ENCODE measurements around the gene LRRN4. TPM values are rescaled to one million over a fixed set of nuclear protein-coding genes. Genes with fewer than 3 reads are reported as not detected.

The LRRN4 gene
- total and polyA plus RNA-seq, 2 of the 8 experiments (the other 6 are each of a cell fraction or from before 2014, with no cell fraction given) = 0.21 to 0.89 TPM

DNA sequence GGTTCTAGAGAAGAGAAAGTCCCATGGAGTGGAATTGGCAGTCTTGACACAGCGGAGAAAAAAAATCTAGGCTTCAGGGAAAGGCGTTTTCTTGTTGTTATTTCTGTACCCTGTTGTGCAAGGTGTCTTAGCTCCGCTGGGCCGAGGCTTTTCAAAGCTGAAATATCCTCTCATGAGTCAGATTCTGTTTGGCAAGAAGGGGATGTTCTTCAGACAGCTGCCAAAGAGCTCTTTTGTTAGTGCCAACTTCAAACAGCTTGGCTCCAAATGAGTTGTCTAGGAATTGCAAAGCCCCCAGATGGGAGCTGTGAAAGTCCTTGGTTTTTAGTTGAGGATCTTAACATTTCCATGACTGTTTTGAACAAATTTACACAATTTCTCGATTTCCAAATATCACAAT lies 45.6 kb downstream of the LRRN4 start (continued):
- TF ChIP-seq, protein P1, sequence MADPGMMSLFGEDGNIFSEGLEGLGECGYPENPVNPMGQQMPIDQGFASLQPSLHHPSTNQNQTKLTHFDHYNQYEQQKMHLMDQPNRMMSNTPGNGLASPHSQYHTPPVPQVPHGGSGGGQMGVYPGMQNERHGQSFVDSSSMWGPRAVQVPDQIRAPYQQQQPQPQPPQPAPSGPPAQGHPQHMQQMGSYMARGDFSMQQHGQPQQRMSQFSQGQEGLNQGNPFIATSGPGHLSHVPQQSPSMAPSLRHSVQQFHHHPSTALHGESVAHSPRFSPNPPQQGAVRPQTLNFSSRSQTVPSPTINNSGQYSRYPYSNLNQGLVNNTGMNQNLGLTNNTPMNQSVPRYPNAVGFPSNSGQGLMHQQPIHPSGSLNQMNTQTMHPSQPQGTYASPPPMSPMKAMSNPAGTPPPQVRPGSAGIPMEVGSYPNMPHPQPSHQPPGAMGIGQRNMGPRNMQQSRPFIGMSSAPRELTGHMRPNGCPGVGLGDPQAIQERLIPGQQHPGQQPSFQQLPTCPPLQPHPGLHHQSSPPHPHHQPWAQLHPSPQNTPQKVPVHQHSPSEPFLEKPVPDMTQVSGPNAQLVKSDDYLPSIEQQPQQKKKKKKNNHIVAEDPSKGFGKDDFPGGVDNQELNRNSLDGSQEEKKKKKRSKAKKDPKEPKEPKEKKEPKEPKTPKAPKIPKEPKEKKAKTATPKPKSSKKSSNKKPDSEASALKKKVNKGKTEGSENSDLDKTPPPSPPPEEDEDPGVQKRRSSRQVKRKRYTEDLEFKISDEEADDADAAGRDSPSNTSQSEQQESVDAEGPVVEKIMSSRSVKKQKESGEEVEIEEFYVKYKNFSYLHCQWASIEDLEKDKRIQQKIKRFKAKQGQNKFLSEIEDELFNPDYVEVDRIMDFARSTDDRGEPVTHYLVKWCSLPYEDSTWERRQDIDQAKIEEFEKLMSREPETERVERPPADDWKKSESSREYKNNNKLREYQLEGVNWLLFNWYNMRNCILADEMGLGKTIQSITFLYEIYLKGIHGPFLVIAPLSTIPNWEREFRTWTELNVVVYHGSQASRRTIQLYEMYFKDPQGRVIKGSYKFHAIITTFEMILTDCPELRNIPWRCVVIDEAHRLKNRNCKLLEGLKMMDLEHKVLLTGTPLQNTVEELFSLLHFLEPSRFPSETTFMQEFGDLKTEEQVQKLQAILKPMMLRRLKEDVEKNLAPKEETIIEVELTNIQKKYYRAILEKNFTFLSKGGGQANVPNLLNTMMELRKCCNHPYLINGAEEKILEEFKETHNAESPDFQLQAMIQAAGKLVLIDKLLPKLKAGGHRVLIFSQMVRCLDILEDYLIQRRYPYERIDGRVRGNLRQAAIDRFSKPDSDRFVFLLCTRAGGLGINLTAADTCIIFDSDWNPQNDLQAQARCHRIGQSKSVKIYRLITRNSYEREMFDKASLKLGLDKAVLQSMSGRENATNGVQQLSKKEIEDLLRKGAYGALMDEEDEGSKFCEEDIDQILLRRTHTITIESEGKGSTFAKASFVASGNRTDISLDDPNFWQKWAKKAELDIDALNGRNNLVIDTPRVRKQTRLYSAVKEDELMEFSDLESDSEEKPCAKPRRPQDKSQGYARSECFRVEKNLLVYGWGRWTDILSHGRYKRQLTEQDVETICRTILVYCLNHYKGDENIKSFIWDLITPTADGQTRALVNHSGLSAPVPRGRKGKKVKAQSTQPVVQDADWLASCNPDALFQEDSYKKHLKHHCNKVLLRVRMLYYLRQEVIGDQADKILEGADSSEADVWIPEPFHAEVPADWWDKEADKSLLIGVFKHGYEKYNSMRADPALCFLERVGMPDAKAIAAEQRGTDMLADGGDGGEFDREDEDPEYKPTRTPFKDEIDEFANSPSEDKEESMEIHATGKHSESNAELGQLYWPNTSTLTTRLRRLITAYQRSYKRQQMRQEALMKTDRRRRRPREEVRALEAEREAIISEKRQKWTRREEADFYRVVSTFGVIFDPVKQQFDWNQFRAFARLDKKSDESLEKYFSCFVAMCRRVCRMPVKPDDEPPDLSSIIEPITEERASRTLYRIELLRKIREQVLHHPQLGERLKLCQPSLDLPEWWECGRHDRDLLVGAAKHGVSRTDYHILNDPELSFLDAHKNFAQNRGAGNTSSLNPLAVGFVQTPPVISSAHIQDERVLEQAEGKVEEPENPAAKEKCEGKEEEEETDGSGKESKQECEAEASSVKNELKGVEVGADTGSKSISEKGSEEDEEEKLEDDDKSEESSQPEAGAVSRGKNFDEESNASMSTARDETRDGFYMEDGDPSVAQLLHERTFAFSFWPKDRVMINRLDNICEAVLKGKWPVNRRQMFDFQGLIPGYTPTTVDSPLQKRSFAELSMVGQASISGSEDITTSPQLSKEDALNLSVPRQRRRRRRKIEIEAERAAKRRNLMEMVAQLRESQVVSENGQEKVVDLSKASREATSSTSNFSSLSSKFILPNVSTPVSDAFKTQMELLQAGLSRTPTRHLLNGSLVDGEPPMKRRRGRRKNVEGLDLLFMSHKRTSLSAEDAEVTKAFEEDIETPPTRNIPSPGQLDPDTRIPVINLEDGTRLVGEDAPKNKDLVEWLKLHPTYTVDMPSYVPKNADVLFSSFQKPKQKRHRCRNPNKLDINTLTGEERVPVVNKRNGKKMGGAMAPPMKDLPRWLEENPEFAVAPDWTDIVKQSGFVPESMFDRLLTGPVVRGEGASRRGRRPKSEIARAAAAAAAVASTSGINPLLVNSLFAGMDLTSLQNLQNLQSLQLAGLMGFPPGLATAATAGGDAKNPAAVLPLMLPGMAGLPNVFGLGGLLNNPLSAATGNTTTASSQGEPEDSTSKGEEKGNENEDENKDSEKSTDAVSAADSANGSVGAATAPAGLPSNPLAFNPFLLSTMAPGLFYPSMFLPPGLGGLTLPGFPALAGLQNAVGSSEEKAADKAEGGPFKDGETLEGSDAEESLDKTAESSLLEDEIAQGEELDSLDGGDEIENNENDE (IDR thresholded peaks at IDR 0.05; ENCODE audit: insufficient replicate concordance, low read length) = no peak
- TF ChIP-seq JUND (IDR thresholded peaks at IDR 0.05; ENCODE audit: low read length) (no peak), CHD2 (IDR thresholded peaks at IDR 0.05; ENCODE audit: low read length) (no peak), BACH1 (IDR thresholded peaks at IDR 0.05; ENCODE audit: low read length) (no peak), ATF2 (IDR thresholded peaks at IDR 0.05; ENCODE audit: low read length) (no peak), RAD21 (IDR thresholded peaks at IDR 0.05 in 1 of 2, conservative IDR thresholded peaks at IDR 0.05 in 1 of 2; ENCODE audit: low read depth in 2 of 2, low read length in 2 of 2) (no peak), YY1 (IDR thresholded peaks at IDR 0.05; ENCODE audit: low read depth, low read length) (no peak), MAFK (IDR thresholded peaks at IDR 0.05; ENCODE audit: low read depth, low read length) (no peak)
- TF ChIP-seq, protein P2, sequence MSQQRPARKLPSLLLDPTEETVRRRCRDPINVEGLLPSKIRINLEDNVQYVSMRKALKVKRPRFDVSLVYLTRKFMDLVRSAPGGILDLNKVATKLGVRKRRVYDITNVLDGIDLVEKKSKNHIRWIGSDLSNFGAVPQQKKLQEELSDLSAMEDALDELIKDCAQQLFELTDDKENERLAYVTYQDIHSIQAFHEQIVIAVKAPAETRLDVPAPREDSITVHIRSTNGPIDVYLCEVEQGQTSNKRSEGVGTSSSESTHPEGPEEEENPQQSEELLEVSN (IDR thresholded peaks at IDR 0.05) = no peak

All from H1 (cell line).